ENCODE measurements around the gene RPGRIP1L.

Gene RPGRIP1L

GRCh38 chr16:53631236-53632025 lies 72.2 kb downstream of the RPGRIP1L start:
- H3K27ac ChIP-seq: no peak overlapping the region
- no peak for TF ChIP-seq CTCF (conservative IDR thresholded peaks at IDR 0.05)

DNA sequence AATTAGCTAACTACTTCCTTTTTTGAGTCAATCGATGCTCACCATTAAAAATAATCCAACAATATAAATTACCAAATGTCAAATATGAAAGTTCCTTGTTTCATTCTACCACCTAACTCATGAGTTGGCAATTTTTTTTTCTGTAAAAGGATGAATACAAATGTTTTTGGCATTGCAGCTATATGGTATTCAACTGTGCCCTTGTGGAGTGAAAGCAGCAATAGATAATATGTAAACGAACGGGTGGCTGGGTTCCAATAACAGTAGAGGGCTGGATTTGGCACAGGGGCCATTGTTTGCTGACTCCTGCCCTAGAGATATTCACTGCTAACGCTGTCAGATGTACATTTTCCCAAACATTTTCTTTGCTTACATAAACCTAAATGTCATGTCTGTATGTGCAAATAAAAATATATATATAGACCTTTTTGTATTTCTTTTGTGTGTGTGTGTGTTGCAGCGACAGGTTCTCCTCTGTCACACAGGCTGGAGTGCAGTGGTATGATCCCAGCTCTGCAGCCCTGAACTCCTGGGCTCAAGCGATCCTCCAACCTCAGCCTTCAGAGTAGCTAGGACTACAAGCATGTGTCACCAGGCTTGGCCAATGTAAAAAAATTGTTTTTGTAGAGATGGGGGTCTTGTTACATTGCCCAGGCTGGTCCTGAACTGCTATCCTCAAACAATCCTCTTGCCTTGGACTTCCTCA lies 73.9 kb downstream of the RPGRIP1L start:
- TF ChIP-seq CTCF (conservative IDR thresholded peaks at IDR 0.05): no peak
- no peak overlapping the region; the same call in 1 of the 2 replicates for H3K27ac ChIP-seq

DNA sequence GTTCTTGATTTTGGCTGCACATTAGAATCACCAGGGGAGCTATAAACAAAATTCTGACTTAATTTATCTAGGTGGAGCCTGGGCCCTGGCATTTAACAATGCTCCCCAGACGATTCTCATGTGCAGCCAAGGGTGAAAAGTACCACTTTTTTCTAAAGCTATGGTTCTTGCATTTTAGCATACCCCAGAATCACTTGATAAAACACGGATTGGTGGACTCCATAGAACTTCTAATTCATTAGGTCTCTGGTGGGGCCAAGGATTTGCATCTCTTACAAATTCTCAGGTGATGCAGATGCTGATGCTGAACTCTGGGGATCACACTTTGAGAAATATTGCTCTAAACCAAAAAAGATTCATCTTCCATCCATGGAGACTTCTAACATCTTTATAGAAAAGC lies 74.5 kb downstream of the RPGRIP1L start:
- TF ChIP-seq CTCF (conservative IDR thresholded peaks at IDR 0.05): no peak
- no peak overlapping the region for H3K27ac ChIP-seq

DNA sequence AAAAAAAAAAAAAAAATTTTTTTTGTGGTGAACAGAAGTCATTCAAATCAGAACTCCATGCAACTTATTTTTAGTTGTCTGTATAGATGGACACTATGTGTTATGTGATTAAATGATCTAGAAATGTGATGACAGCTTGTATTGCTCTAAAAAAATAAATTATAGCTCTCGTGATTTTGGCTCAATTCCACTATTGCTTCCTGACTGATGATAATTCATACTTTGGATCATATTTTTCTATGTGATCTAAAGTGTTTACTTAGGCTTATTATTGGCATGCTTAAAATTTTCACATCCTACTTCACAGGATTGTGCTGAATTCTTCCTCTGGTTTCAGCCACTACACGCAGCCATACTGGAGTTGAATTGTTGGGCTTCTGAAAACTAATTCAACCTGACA lies 76.8 kb downstream of the RPGRIP1L start:
- H3K27ac ChIP-seq: 0 out of 2 replicates have a peak overlapping the region, but pooled peaks have one; percentile 26

DNA sequence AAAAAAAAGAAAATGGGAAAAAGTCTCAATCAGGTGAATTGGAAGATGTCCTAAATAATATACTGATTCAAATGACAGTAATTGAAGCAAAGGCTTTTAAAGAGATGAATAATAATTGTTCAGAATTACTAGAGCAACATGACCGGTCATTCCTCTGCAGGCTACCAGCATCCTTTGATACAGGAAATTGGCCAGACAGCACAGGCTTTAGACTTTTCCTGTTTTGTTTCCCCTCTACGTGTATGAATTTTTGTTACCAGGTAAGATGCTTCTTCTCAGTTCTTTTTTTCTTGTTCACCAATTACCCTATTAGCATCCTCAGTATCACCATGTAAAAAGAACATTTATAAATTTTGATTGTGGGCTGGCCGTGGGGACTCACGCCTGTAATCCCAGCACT lies 77.5 kb downstream of the RPGRIP1L start:
- TF ChIP-seq CTCF (conservative IDR thresholded peaks at IDR 0.05): no peak
- H3K27ac ChIP-seq: 0 out of 2 replicates have a peak overlapping the region, but pooled peaks have one; percentile 26

More for the DNA sequence above, 76.8 kb downstream of the RPGRIP1L start:
- no peak for TF ChIP-seq CTCF (conservative IDR thresholded peaks at IDR 0.05)

DNA sequence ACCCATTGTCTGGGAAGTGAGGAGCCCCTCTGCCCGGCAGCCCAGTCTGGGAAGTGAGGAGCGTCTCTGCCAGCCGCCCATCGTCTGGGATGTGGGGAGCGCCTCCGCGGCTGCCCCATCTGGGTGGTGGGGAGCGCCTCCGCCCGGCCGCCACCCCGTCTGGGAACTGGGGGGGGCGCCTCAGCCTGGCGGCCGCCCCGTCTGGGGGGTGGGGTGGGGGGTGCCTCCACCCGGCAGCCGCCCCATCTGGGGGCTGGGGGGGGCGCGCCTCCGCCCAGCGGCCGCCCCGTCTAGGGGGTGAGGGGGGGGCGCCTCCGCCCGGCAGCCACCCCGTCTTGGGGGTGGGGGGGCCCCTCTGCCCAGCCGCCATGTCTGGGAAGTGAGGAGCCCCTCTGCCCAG lies 78.4 kb downstream of the RPGRIP1L start:
- TF ChIP-seq CTCF (conservative IDR thresholded peaks at IDR 0.05): no peak
- H3K27ac ChIP-seq: no peak overlapping the region

DNA sequence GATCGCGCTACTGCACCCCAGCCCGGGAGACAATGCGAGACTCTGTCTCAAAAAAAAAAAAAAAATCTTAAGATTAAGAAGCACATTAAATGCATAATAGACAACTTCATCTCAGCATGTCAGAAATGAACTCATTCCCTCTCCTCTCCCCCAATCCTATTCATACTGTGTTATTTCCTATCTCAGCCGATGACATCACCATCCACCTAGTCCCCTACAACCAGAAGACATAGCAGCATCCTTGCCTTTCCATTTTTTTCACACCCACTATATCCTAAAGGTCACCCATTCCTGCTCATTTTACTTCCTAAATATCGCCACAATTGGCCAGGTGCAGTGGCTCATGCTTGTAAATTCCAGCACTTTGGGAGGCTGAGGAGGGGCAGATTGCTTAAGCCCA lies 81.3 kb downstream of the RPGRIP1L start:
- no peak for TF ChIP-seq CTCF (conservative IDR thresholded peaks at IDR 0.05)

More for the DNA sequence above, 81.3 kb downstream of the RPGRIP1L start:
- H3K27ac ChIP-seq: no peak overlapping the region

All from VCaP (cell line).